Measurements from ENCODE around the gene HFM1. TPM values are rescaled to one million over a fixed set of nuclear protein-coding genes. Genes with fewer than 3 reads are reported as not detected.

The HFM1 gene
- total and polyA plus RNA-seq, 9 of the 15 experiments (the other 6 are each of a cell fraction or from before 2014, with no cell fraction given), result 1.5 to 6.4 (median 3.7) TPM

GRCh38 chr1:91282695-91283420 lies 121.8 kb downstream of the HFM1 start (continued):
- TF ChIP-seq IRF1 (CRISPR knock-in tag; IDR thresholded peaks at IDR 0.05; ENCODE audit: borderline replicate concordance), result no peak
- no peak for TF ChIP-seq CSDE1 (IDR thresholded peaks at IDR 0.05)

- intact Hi-C loops (cut with micrococcal nuclease) (loop anchor here (1.0 to 5.0 kb wide), 3 partner anchors 121 to 646 kb away; partner anchors contain the start of gene CDC7), in situ Hi-C loops (cut with MboI) (loop anchor here (5.0 kb wide), 1 partner anchor 116 kb away; no protein-coding TSS in a partner anchor)
- Histone ChIP-seq H3K4me1 (replicated peaks in 1 of 2; ENCODE audit: control insufficient read depth in 2 of 2, insufficient read depth in 2 of 2, low read length in 2 of 2) (peaks cover 0 to 5% of the 10 kb centered on the region in 2 experiments; a peak in 2 of 5 replicates), H3K36me3 (ENCODE audit: control insufficient read depth, insufficient read depth, low read length) (no peaks in the 10 kb centered on the region), H3K9me1 (ENCODE audit: control insufficient read depth, insufficient read depth, low read length) (no peaks in the 10 kb centered on the region), H3K4me3 (no peak overlapping the region), H4K20me1 (replicated peaks; ENCODE audit: control insufficient read depth, insufficient read depth, low read length) (no peaks in the 10 kb centered on the region), H2AFZ (ENCODE audit: low read depth, low read length) (no peak overlapping the region), H3K27me3 (ENCODE audit: control insufficient read depth in 2 of 2, insufficient read depth in 2 of 2, low read length in 2 of 2) (no peaks in the 10 kb centered on the region), H3K9ac (ENCODE audit: insufficient read depth in 1 of 2, low read depth in 2 of 2, low read length in 2 of 2) (no peak overlapping the region), H3K4me2 (ENCODE audit: insufficient read depth, low read length) (no peak overlapping the region), H3K9me3 (replicated peaks; ENCODE audit: control insufficient read depth, insufficient read depth, low read depth, low read length) (no peaks in the 10 kb centered on the region), H3K79me2 (ENCODE audit: control insufficient read depth, insufficient read depth, low read length) (no peaks in the 10 kb centered on the region), H3K27ac (ENCODE audit: extremely low read depth, low read depth, low read length) (no peak overlapping the region)
- BruUV-seq (replicated peaks), result no TSS peak
- TF ChIP-seq KDM5B (IDR thresholded peaks at IDR 0.05; ENCODE audit: insufficient replicate concordance, low read depth, low read length) (no peak), ZNF316 (IDR thresholded peaks at IDR 0.05) (peak; percentile 71; the same call in 1 of the 2 replicates)
- POLR2A ChIA-PET, result no interaction called here
- CTCF ChIA-PET (ENCODE audit: low intra/inter-chr PET ratio), result interaction anchor here (0.6 to 4.6 kb wide), 2 partner anchors 120 to 1052 kb away, joined by 3 to 32 read pairs; no protein-coding TSS in a partner anchor
- ATAC-seq (no peak), FAIRE-seq (no peak), DNase-seq (ENCODE audit: extremely low read depth in 1 of 4, low spot score in 3 of 4) (no peak)
- WGBS (ENCODE audit: insufficient coverage, low coverage, missing lambda C conversion rate), result 28% methylated on average over 6 of the region's 6 CpGs
Observed at GRCh38 chr1:91281782-91282181, 122.9 kb downstream of the HFM1 start.

Data from K562 (cell line).